GM12874 (cell line): Measurements from ENCODE around the gene ATP2B1.

Experiments used
- CTCF ChIP-seq: IDR thresholded peaks from 2 replicates; pipeline ENCODE4 v1.5.1; 2011; ENCODE audit warnings: low read depth, mild to moderate bottlenecking, control low read depth, low read length, moderate library complexity; ENCODE audit not compliant: insufficient read depth

Gene ATP2B1

GRCh38 chr12:89589753-89590152 lies 118.9 kb downstream of the ATP2B1 start:
- no peak for TF ChIP-seq CTCF

DNA sequence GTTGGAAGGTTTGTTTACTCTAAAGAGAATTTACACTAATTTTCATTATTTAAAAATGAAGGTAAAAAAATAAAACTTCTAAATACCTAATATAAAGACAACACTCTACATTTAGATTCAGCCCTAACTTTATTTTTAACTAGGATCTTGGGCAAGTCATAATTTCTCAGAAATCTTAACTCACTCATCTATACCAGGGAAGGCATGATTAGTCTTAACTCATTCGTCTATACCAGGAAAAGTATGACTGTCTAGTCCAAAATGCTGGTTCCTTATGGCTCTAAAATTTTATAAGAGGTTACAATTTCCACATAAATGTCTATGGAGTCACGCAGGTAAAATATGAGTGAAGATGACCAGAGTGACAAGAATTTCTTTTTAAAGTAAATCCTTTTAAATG lies 130.1 kb downstream of the ATP2B1 start:
- TF ChIP-seq CTCF: no peak

DNA sequence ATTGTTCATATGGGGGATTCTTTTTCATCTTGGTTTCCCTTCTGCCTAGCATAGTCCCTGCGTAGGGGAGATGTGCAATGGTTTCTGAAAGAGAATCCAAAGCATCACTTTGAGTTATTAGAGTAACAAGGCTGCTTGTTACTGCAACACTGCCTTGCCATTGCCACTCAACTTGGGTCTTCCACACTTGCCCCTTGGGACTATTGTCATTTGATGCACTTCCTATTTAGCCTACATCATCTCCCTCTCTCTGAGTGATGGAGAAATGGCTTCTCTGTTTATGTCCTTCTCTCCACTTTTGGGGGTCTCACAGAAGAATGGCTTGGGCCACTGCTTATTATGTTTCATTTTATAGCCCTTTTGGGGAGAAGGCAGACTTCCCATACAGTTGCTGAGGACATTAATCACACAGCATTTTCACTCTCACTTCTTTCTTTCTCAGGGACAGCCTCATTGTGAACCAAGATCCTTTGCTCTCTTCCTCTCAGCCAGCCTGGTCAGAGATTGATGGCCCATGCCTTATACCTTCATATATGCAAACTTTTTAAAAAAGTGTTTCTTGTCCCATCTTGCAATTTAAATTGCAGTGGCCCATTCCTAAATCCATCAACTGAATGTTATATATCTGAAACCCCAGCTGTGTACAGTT lies 131.9 kb downstream of the ATP2B1 start:
- TF ChIP-seq CTCF: no peak

DNA sequence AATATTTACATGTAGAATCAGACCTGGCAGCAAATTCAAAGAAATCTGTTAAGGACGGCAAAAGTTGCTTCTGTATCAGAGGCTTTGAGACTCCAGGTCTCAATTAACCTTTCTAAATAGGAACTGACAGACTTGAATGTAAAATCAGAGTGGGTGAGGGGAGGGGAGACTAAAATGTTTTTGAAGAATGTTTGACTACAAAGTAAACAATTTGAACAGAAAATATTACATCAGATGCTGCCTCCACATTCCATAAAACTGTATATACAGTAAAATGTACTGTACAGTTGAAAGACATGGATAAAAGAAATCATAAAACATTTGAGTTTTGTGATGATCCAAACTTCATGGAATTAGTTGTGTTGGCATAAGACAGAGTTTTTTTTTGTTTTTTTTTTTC lies 133.3 kb downstream of the ATP2B1 start:
- no peak for TF ChIP-seq CTCF

DNA sequence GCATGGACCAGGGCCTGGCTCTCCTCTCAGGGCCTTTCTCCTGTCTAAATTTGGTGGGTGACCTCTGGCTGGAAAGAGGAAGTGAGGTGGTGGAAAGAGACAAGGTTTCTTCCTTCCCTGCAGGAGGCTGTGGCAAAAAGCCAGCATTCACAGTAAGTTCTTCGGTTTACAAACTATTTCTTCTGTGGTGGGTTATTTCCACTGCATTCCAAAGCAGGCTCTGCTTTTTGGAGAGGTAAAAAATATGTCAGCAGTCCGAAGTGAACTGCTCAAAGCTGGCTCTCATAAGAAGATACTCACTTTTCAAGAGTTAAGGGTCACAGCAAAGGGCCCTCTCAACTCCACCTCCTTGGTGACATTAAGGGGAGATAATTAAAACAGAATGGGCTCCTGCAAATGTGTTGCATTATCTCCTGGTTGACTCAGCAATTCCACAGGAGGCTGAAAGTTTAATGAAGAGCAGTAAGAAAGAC lies 133.9 kb downstream of the ATP2B1 start:
- TF ChIP-seq CTCF: no peak

DNA sequence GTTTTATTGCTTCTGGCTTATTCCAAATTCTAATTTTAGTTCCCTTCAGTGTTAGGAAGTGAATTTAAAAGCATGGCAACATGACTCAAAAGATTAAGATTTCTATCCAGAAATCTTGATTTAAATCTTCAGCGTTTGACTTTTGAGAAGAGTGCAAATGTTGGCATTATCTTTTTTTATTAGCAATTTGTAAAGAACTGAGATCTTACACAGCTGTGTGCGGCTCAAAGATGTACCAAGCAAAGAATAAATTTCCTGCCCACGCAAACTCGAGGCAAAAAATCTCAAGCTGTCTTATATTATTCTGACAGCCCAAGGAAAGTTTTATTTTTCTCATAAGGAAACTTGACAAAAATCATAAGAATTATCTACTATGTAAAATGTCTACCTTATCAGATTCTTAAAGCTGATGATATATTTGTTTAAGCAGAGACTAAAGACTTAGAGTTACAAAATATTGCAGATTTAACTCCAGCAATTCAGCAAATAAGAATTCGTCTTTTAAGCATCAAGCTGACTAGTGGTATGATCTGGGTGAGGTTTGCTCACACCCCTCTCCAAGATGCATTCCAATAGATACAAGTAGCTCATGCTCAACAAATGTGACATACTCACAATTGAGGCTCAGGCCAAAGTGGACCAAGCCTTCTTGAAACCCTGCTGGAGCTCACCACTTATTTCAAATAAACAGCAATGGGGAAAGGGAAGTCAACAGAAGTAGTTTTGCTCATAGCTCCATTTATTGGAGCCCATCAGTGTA lies 135.4 kb downstream of the ATP2B1 start:
- TF ChIP-seq CTCF: no peak

DNA sequence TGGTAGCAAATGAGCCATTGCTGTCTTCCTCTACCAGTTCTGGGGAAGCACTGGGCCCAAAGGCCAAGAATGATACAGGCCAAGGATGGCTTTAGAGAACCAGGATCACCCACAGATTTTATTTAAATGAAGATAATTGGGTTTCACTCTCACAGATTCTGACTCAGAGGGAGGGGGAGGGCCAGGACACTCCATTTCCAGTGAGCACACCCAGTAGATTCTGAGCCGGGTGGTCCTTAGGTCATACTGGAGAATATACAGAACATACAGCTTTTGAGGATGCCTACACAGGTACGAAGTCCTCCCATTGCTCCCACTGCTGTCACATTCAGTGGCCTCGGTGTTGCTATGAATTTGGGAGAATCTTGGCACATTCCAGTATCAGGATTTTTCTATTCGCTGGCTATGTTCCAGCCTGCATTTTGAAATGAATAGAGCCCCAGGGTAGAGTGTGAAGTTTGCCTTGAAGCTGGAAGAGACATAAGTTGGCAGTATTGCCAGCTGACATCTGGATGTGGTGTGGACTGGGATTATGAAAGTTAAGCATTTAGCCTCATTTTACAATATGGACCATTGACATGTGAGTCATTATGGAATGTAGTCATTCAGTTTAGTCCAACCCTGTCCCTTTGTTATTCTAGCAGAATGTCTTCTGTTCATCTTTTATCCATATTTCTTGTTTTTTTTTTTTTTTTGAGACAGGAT lies 137.0 kb downstream of the ATP2B1 start:
- TF ChIP-seq CTCF: no peak
